GM21619 (cell line): Measurements from ENCODE around the gene CYP21A2.

Experiments used
- ATAC-seq: cut with Tn5 transposase; IDR thresholded peaks from one replicate; pipeline ENCODE4 v1.9.1; 2021; ENCODE audit not compliant: unreplicated experiment

CYP21A2 gene

DNA sequence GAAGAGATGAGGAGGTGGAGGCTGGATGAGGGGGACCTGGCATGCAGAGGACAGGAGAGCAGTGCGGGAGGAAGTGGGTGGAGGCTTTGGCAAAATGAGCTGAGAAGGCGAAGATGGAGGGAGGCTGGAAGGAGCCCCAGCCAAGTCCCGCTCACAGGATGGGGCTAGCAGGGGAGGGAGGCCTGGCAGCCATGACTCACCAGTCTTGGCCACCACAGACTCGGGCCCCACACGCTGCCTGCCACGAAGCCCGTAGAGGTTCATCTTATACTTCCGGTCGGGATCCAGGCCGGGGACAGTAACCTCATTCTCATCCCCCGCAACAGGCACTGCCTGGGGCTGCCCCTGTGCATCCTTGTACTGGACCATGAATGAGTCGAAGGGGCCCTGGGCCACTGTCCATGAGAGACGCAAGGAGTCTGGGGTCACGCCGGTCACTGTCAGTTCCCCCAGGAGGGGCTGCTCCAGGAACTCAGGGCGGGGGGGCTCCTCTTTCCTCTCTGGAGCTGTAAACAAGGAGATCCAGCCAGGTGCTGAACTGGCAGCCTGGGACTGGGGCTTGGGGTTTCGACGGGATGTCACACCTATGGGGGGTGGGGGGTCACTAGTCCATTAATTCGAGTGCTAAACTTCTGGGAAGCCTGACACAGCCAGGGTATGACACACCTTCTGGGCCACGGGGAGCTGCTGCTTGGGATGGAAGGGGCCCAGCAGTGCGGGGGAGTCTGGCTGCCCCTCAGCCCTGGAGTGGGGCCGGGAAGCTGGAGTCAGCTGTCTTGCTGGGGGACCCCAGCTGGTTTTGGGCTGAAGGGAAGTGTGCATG, 43.2 kb downstream of the CYP21A2 start:
- ATAC-seq: no peak

DNA sequence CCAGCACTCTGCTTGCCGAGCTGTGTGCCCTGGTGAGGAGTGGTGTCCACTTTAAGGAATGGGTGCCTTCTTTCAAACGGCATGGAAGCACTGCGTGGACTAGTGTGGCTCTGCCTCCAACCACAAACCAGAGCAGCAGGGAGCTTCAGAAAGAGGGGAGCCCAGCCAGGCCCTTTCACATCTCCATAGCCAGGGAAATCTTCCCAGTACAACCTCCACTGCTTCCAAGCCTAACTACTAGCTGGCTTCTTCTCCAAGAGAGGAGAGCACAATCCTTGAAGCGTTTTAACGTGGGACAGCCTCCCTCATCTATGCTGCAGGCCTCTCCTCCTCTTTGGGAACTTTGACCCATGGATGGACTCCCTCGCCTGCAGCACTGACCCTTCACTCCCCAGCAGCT, 44.3 kb downstream of the CYP21A2 start:
- ATAC-seq: no peak

DNA sequence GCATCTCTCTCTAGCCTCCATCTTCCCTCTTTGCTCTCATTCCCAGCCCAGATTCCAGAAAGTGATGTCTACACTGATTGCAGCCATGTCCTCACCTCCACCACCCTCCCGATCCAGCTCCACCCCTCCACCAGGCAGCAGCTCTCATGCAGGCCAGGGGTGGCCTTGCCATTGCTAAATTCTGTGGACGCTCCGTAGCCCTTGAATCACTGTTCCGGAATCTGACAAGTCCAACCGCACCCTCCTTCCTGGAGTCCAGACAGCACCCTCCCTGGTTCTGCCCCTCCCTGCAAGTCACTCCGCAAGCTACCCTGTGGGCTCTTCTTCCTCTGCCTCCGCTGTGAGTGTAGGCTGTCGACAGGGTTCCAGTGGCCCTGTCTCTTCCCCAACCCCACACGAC, 44.7 kb downstream of the CYP21A2 start:
- ATAC-seq: no peak

DNA sequence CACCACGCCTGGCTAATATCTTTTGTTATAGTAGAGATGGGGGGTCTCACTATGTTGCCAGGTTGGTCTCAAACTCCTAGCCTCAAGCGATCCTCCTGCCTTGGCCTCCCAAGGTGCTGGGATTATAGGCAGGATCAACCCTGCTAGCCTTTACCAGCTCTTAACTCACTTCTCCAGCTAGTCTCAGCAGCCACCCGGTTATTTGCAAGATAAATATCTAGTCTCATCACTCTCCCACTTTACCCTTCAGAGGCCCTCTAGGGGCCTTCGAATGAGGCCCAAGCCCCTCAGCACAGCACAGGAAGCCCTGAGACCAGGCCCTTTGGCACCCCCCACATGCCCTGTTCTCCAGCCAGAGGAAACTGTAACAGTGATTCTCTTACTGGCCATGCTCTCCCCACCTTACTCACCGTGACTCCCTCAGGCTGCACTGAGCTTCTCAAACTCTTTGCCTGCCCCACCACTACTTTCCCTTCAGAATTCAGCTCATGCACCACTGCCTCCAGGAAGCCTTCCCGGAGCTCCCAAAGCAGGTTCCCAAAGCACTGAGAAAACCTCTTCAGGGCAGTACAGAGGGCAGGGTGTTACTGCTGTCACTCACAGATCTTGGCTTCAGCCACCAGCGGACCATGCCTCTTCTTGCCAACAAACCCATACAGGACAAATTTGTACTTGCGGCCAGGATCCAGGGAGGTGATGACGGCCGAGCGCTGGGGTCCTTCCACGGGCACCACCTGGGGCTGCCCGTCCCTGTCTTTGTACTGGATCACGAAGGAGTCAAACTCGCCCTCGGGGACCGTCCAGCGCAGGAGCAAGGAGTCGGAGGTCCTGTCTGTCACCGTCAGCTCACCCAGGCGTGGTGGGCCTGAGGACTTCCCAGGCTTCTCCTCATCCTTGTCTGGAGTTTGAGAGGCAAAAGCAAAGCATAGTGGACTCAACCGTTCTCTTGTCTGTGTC, 45.9 kb downstream of the CYP21A2 start:
- ATAC-seq: no peak

DNA sequence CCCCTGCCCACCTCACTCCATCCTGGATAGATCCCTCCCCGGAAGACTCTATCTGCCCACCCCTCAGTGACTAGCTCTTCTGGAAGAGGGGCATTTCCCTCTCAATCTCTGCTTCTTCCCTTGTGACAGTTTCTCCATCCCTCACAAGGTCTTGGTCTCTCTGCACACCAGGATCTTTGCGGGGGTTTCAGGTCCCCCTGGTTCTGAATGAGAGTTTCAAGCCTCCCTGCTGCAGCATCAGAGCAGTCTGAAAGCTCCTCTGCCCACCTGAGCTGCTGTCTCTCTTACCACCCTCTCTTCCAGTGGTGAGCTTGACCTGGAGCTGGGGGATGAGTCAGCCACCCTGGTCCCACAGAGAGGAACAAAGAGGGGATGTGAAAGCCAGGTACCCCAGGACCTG, 46.6 kb downstream of the CYP21A2 start:
- no peak for ATAC-seq

DNA sequence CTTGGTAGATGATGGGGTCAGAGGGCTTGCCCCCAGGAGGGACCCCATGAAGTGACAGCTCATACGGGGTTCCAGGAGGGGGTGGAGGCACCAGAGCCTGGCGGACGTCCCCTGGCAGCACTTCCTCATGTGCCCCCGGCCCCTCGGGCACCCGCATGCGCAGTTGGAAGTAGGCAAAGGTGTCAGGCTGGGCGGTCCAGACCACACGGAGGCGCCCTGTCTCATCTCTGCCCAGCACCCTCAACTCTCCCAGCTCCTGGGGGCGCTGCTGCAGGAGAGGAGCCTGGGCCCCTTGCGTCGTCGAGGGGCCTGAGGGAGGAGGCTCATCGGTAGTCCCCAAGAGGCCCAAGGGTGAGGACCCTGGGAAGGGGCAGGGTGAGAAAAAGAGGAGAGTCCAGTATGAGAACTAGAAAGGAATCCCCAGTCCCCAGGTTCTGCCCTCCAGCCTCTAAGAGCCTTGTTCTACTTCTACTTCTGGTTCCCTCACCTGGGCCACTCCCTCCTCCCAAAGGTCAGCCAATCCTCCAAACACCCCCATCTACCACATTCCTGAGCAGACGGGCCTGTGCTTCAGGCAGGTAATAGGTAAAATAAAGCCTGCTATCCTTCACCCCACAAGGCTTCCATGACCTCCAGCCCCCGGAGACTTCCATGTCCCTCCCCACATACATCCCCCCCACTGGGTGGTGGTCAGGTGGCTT, 47.7 kb downstream of the CYP21A2 start:
- no peak for ATAC-seq

DNA sequence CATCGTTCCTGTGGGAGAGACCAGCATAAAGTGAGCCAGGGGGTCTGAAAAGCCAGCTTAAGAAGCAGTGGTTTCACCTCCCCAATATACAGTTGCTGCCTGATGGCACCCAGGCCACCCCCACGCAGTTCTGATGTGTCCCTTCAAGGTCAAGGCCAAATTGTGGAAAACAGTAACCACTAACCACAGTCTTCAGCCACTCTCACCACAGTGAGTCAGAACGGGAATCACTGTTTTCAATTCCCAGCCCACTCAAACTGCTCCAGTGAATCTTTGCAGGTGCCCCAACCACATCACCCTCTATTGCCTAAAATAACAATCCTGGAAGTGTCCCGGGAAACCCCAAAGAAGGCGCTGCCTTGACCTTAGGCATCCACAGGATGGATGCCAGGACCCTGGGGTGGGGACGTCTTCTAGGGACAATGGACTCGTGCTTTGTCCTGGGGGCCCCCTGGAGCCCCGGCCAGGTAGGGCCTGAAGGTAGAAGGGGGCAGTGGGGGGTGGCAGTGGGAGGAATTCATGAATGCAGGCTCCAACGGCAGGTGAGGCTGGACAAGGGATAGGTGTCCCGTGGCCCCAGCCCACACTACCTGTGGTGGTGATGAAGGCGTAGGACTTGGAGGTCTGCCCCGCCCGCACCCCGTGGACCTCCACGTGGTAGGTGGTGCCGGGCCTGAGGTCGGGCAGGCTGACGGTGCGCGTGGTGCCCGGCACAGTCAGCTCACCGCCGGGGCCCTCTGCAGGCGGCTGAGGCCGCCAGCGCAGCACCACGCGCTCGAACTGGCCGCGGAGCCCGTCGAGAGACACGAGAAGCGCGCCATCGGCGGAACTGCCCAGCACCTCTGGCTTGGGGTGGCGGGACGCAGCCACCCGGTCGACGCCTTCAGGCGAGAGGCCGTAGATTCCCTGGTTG, 48.7 kb downstream of the CYP21A2 start:
- ATAC-seq: no peak

DNA sequence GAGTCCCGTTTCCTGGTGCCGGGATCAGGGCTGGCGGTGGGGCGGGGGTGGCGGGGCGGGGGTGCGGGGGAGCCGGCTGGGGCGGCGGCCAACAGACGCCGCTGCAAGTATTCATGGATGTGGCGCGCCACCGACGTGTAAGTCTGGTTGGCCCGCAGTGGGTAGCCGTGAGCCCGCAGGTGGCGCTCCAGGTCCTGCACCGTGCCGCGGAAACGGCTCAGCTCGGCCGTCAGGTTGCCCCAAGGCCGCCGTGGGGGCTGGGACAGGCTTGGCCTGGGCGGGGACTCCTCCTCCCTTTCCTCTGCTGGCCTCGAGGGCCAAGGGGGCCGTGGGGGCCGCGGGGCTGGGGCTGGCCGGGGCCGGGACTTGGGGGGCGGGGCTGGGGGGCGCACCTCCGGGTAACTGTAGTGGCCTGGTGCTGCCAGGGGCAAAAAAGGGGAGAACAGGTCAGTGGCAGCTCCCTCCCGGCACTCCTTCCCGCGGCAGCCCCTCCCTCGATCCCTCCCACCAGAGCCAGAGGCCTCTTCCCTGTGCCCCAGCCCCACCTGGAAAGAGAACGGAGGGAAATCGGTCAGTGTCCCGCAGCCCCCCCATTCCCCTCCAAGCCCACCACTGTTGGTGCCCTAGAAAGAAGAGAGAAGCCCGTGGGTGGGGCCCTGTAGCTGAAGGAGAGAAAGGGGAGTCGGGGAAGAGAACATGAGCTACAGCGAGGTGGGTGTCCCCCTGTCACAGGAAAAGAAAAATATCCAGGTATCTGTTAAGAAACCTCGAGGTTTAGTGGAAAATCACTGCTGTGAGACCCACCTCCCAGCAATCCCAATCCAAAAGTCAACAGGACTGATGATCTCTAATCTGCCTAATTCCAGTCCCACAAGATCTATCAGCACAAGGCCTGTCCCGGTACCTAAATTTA, 49.6 kb downstream of the CYP21A2 start:
- ATAC-seq: no peak

DNA sequence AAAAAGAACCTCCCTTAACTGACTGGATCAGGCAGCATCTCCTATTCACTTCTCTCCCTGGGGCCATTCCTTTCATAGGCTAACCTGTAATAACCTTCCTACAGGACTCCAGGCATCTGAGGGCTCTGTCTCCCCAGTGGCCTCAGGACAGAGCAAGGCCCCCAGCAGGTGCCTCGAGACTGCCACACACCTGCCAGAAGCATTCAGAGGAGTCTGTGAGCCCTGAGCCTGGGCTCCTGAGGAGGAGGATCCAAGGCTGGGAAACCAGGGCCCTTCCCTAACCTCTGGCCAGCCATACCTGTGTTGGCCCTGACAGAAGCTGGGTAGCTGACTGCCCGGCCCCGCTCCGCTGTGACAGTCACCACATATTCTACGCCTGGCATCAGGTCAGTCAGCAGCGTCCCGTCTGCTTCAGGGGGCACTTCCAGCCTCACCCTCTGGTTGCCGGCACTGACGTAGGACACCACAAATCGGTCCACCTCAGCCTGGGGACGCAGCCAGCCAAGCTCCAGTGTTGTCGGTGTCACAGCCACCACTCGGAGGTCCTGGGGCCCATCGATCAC, 50.4 kb downstream of the CYP21A2 start:
- ATAC-seq: no peak

DNA sequence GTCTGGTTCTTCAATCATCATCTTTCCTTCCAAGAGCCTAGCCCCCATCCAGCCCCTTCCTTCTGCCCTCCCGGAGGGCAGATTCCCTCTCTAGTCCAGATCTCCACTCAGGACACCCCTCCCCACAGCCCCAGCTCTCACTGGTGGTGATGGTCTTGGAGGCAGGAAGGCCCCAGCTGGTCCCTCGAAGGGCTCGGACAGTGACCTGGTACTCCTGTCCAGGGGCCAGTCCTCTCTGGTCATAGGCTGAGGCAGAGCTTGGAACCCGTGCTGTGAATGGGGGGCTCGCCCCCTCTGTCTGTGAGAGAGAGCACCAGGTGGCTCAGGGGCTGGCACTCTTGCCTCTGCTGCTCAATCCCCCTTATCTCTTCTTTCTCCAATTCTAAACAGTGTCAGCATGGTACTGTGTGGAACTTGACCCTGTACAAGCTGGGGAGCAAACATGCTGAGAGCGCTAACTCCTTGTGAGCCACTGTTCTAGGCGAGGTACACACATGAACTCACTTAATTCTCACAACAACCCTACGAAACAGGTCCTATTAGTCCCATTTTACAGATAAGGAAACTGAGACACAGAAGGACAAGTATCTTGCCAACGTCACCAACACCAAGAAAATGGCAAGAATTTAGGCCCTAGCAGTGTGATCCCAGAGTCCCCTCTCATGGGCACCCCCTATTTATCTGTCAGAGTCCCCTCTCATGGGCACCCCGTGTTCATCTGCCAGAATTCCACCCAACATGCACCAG, 51.0 kb downstream of the CYP21A2 start:
- ATAC-seq: no peak
